Hematopoietic multipotent progenitor cell (in vitro differentiated cells): ENCODE measurements around the gene FAM25A. TPM values are rescaled to one million over a fixed set of nuclear protein-coding genes. Genes with fewer than 3 reads are reported as not detected.

Source experiments
- DNase-seq, 3 donors: peaks; one replicate each; pipeline ENCODE4 v3.0.0-alpha.2; 2011 to 2015; ENCODE audit warnings: low read depth in 2 of 3, low spot score in 2 of 3
- small RNA-seq: library from RNA; depleted of rRNA; stranded (forward); fragments of <200 nt; gene quantifications from one replicate; pipeline ENCODE3, GENCODE V24; 2012
- total RNA-seq: library from RNA; depleted of rRNA; stranded (reverse); fragments of >200 nt; gene quantifications from one replicate; pipeline ENCODE4 v1.2.3, GENCODE V29; 2012

Gene FAM25A
- total RNA-seq, 1 donor, result not detected

DNA sequence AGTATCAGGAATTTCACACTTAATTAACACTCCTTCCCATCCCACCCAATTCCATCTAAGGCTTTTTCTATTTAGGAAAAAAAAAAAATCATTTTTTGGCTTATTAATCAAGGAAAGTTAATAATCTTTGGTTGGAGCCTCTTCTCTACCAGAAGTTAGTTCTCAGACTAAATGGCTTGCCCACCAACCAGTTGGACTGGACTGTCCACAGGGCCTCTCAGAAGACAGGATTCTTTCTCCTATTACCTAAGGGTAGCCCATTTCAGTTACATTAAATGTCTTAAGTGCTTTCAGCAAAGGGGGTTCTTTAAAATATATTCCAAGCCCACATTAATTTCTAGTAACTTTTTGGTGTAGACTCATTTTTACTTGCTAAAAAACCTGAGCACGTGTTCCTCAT lies 39.3 kb downstream of the FAM25A start:
- no peak for DNase-seq

DNA sequence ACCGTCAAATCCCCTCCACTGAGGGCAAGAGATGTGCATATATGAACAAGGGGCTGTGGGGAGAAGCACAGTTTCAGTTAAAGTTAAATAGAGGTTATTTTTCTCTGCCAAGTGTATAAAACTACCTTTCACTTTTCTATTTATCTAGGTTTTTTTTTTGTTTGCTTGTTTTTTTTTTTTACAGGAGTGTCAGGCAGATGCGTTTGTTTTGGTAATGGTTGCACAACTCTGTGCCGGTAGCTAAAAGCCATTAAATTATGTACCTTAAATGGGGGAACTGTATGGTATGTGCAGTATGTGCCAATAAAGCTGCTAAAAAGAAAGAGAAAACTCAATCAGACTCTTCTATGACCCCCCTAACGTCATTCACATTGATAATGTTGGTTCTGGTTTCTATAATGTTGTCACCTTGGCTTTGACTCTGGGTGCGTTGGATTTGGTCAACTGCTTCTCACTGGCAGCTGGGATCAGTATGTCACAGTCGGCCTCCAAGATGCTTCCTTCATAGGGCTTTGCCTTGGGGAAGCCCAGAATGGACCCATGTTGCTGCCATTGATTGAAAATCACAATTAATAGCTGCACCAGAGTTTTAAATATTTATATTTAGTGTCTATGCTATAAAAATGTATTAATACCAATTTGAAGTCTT lies 40.3 kb downstream of the FAM25A start:
- DNase-seq, result no peak

DNA sequence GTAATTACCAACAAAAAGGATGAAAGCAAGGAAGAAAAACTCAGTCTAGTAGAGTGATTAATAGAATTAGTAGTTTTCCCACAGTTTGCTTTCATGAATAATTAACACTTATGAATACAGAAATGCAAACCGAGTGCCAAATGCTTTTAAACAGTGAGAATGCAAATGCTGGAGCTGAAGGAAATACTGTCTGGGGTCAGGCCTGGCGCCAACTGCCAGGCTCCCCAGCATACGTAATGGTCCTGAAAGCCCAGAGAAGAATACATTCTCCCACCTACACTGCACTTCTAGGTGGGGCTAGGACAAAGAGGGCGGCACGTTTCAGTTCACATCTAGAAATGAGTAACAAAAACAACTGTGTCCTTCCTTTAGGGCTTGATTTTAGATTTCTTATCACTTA lies 44.6 kb downstream of the FAM25A start:
- DNase-seq, result no peak

DNA sequence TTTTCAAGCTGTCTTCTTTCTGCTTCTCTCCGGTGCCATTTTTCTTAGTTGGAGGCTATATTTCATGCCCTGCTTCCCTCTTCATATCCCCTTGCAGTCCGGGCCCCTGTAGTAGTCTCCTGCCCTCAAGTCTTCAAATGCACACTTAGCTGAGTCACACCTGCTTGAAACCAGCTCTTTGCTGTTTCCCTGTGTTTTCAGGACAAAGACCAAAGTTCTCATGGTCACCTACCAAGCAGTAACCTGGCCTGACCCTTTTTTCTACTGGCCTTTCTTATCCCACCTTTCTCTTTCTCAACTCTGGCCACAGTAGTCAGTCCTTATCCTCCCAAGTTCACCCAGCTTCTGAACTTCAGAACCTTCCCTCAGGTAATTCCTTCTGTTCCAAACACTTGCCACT lies 46.1 kb downstream of the FAM25A start:
- no peak for DNase-seq

DNA sequence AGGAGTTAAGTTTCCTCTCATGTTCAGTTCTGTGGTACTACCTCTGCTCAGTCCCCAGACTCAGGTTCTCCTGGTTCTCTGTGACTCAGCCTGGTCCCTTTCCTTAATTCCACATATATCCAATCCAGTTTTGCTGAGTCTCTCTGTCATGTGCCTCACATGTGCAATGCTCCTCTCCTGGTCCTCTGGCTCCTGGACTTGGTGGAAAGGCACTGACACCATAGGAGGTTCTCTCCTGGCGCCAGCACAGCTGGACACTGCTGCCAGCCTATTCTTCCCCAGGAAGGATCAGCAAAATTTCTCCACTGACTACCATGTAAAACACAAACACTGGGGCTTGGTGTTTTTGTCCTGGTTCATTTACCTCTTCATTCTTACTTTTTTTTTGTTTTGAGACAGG lies 46.8 kb downstream of the FAM25A start:
- DNase-seq, result no peak

DNA sequence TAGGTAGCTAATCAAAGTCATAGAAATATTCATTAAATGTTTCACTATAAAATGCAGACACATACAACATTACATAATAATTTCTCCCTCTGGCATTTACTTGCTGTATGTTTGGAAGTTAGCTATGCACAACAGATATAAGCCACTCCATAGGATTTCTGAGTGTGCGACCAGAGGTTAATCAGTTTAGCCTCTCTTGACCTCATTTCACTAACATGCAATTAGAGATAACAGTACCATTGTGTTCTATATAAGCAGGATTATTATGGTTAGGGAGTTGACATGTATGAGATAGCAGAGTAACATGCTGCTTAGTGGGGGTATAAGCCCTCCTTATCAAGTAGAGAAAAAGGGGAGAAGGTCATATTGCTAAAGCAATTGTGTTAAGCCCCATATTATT lies 48.2 kb downstream of the FAM25A start:
- DNase-seq, result no peak

DNA sequence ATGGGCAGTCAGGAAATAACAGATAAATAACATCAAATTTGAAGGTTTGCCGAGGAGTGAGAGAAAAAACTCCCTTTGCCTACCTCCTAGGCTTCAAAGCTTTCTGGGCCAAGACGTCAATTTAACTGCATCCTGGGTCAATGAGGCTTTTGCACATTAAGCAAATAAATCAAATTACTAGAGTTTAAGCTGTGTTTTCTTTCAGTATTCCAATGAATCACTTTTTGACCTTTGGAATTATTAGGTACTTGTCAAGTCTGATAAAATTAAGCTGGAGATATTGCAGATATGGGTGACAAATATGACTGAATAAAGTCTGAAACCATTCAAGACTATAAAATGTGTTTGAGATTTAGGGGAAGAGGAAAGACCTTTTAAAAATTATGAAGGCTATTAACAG lies 52.4 kb downstream of the FAM25A start:
- DNase-seq, result no peak

Small RNA genes lying within 50 kb of the gene (small RNA-seq; reads per million reads assigned to genes)
- gene AL136982.5 (not detected), gene BMS1P3 (not detected), gene FAM25A (not detected), gene RNU6-529P (not detected)

Other genes starting within 250 kb of the FAM25A start
- 0.27 TPM for gene MMRN2, start 62.7 kb upstream of the FAM25A start, total RNA-seq
- not detected for gene SNCG, start 61.7 kb upstream of the FAM25A start, total RNA-seq
- gene ADIRF, start 51.8 kb upstream of the FAM25A start, total RNA-seq, result not detected
- 120 TPM for gene GLUD1, start 74.5 kb downstream of the FAM25A start, total RNA-seq
- 14.5 TPM for gene SHLD2, start 74.9 kb downstream of the FAM25A start, total RNA-seq
- 1.1 TPM for gene NUTM2A, start 205.2 kb downstream of the FAM25A start, total RNA-seq